Right lobe of liver (tissue), 6 donors: Measurements from ENCODE around the gene SLC13A5. TPM values are rescaled to one million over a fixed set of nuclear protein-coding genes. Genes with fewer than 3 reads are reported as not detected.

Source experiments
- ATAC-seq, 4 donors: fragments of 200-7000 bp; cut with Tn5 transposase; one replicate each; pipeline ENCODE4 v1.9.1; 2020; ENCODE audit warnings: mild to moderate bottlenecking in 4 of 4, moderate library complexity in 4 of 4
- DNase-seq, 3 donors: peaks; one replicate each; pipeline ENCODE4 v3.0.0-alpha.2; 2020
- H3K27ac ChIP-seq, 3 donors: fragments of 200-600 bp; one replicate each; pipeline ENCODE4 v1.8.0; 2022
- H3K27me3 ChIP-seq, 2 donors: fragments of 200-600 bp; one replicate each; pipeline ENCODE4 v1.8.0; 2022
- H3K36me3 ChIP-seq, 4 donors: fragments of 200-600 bp; sonication (generic) in 1 of 4; one replicate each; pipeline versions ENCODE4 v1.5.1 to v1.8.0; 2017 to 2022; ENCODE audit warnings: control low read depth in 1 of 4
- H3K4me1 ChIP-seq, 4 donors: fragments of 200-600 bp; sonication (generic) in 1 of 4; one replicate each; pipeline versions ENCODE4 v1.5.1 to v1.8.0; 2017 to 2022; ENCODE audit warnings: control low read depth in 1 of 4
- H3K4me3 ChIP-seq, 3 donors: fragments of 200-600 bp; one replicate each; pipeline ENCODE4 v1.8.0; 2022
- H3K9me3 ChIP-seq, 4 donors: fragments of 200-600 bp; sonication (generic) in 1 of 4; one replicate each; pipeline versions ENCODE4 v1.5.1 to v1.8.0; 2017 to 2022; ENCODE audit warnings: control low read depth in 1 of 4
- POLR2A ChIP-seq: fragments of 450-650 bp; IDR thresholded peaks from one replicate; pipeline ENCODE4 v1.6.1; 2017; ENCODE audit warnings: antibody characterized with exemption, mild to moderate bottlenecking
- WGBS: methylation state at CpG from one replicate; pipeline ENCODE4 v1.1.6; 2018; ENCODE audit warnings: low coverage, low lambda C conversion rate; ENCODE audit not compliant: insufficient coverage; ENCODE audit errors: missing lambda C conversion rate; 5-methylcytosine and 5-hydroxymethylcytosine counted together
- intact Hi-C, 2 donors: fragments of 100-400 bp; cut with DNase I; formaldehyde crosslinking; loops; one replicate each; pipeline versions ENCODE4 v1.11.2 to v1.14.1; 2022
- total RNA-seq, 6 experiments: library from RNA; depleted of rRNA in 2 of 6; stranded (reverse); fragments of >200 nt in 2 of 6; fragmentation: NEBNext Ultra II Directional in 3 of 6; extraction: Animal tissue kit (Norgen Biotek cat#: 25700) in 3 of 6; gene quantifications; one replicate each; pipeline versions ENCODE4 v1.1.0 to v1.2.4, GENCODE V29; 2016 to 2023
- TF ChIP-seq, protein P1 (sequence below), 4 donors: fragments of 200-600 bp in 3 of 4; fragments of 450-650 bp in 1 of 4; IDR thresholded peaks; one replicate each; pipeline versions ENCODE4 v1.5.1 to v1.8.0; 2016 to 2022; ENCODE audit warnings: antibody characterized with exemption in 4 of 4, mild to moderate bottlenecking in 2 of 4
- donor health status: DM: no; HTN: yes; CAD: no.
- donor health status: DM: no; HTN: no; CAD: no.
- donor health status: DM: no; HTN: no; CAD: no.
- donor health status: DM: no; HTN: yes; CAD: no.
- donor health status: DM: no; HTN: yes; CAD: no.

Gene SLC13A5
- total RNA-seq, 6 experiments from 2014 or later: 142 to 383 (median 264) TPM

DNA sequence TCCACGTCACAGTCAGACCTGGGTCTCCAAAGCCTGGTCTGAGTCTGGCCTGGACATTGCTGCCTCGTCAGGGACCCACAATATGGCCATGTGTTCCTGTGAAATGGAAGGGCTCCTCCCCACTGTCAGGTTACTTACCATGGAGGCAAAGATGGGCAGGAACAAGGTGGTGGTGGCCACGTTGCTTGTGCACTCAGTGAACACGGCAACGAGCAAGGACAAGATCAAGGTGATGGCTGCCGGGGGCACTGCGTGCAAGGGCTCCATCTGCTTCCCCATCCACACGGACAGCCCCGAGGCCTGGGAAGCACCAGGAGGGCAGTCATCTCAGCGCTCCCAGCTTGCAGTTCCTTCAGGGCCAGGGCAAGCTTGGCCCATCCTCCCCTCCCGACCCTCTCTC is 22.5 kb downstream of the SLC13A5 start:
- TF ChIP-seq POLR2A: no peak
- TF ChIP-seq, protein P1, sequence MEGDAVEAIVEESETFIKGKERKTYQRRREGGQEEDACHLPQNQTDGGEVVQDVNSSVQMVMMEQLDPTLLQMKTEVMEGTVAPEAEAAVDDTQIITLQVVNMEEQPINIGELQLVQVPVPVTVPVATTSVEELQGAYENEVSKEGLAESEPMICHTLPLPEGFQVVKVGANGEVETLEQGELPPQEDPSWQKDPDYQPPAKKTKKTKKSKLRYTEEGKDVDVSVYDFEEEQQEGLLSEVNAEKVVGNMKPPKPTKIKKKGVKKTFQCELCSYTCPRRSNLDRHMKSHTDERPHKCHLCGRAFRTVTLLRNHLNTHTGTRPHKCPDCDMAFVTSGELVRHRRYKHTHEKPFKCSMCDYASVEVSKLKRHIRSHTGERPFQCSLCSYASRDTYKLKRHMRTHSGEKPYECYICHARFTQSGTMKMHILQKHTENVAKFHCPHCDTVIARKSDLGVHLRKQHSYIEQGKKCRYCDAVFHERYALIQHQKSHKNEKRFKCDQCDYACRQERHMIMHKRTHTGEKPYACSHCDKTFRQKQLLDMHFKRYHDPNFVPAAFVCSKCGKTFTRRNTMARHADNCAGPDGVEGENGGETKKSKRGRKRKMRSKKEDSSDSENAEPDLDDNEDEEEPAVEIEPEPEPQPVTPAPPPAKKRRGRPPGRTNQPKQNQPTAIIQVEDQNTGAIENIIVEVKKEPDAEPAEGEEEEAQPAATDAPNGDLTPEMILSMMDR (IDR thresholded peaks at IDR 0.05): no peak
- no CpG with 5 or more reads among the region's 11 CpGs for WGBS
- Histone ChIP-seq H3K27ac (no peak overlapping the region), H3K36me3 (peaks cover 0 to 75% (median 30%) of the 10 kb centered on the region in 4 donors), H3K27me3 (no peaks in the 10 kb centered on the region), H3K9me3 (no peaks in the 10 kb centered on the region), H3K4me1 (peaks cover 0 to 39% (median 4%) of the 10 kb centered on the region in 4 donors), H3K4me3 (no peak overlapping the region)
- DNase-seq (peak in 1 of 3 donors; percentile 40), ATAC-seq (peak in 3 of 4 donors; percentile 4 to 26 (median 6))
- intact Hi-C loops: no loop called here

DNA sequence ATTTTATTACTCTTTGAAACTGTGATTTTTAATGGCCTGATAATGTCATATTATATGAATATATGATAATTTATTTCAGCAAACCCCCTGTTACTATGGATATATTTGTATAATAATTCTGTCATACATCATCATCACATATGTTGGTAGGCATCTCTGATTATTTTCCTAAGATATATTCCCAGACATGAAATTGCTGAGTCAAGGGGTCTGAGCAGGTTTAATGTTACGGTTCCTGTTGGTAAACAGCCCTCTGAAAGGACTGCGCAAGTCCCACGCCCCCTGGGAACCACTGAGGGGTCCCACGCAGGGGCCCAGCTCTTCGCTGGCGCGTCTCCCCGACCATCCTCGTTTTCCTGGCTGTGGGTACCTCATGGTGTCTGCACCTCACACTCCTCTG is 24.2 kb downstream of the SLC13A5 start:
- no peak overlapping the region for H3K4me3 ChIP-seq
- no peaks in the 10 kb centered on the region for H3K9me3 ChIP-seq
- ATAC-seq (no peak), DNase-seq (peak in 1 of 3 donors; percentile 31)
- peaks cover 0 to 58% (median 20%) of the 10 kb centered on the region in 4 donors for H3K36me3 ChIP-seq
- H3K4me1 ChIP-seq: peaks cover 0 to 55% (median 7%) of the 10 kb centered on the region in 4 donors
- no peak overlapping the region for H3K27ac ChIP-seq
- TF ChIP-seq, protein P1 (IDR thresholded peaks at IDR 0.05): no peak
- TF ChIP-seq POLR2A: no peak
- H3K27me3 ChIP-seq: no peaks in the 10 kb centered on the region
- intact Hi-C loops: no loop called here
- 96% methylated on average over 9 of the region's 9 CpGs for WGBS

DNA sequence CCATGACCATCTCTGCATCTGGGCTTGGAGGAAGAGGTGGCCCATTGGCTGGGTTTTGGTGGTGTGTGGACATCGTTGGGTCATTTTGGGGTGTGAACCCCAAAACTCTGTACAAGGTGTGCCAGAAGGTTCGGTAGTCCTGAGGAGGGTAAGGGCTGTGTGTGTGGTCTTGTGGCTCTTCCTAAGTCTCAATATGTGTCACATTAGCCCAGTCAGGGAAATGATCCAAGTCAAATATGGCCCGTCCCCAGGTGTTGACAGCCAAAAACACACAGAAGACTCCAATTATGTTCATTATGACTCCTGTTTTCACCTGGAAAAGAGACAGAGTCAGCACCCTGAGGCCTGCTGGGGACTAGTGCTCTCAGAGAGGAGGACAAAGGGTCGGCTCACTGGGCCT is 27.1 kb downstream of the SLC13A5 start:
- peaks cover 0 to 31% (median 7%) of the 10 kb centered on the region in 4 donors for H3K36me3 ChIP-seq
- no peak overlapping the region for H3K4me3 ChIP-seq
- intact Hi-C loops: no loop called here
- WGBS: 50% methylated on average over 2 of the region's 4 CpGs
- ATAC-seq (peak; percentile 3 to 31 (median 18)), DNase-seq (no peak)
- TF ChIP-seq, protein P1 (IDR thresholded peaks at IDR 0.05): no peak
- TF ChIP-seq POLR2A: no peak
- H3K27me3 ChIP-seq: no peaks in the 10 kb centered on the region
- peaks cover 0 to 77% (median 11%) of the 10 kb centered on the region in 4 donors for H3K4me1 ChIP-seq
- peak overlapping the region in 1 of 3 donors; percentile 40 for H3K27ac ChIP-seq
- no peaks in the 10 kb centered on the region for H3K9me3 ChIP-seq

DNA sequence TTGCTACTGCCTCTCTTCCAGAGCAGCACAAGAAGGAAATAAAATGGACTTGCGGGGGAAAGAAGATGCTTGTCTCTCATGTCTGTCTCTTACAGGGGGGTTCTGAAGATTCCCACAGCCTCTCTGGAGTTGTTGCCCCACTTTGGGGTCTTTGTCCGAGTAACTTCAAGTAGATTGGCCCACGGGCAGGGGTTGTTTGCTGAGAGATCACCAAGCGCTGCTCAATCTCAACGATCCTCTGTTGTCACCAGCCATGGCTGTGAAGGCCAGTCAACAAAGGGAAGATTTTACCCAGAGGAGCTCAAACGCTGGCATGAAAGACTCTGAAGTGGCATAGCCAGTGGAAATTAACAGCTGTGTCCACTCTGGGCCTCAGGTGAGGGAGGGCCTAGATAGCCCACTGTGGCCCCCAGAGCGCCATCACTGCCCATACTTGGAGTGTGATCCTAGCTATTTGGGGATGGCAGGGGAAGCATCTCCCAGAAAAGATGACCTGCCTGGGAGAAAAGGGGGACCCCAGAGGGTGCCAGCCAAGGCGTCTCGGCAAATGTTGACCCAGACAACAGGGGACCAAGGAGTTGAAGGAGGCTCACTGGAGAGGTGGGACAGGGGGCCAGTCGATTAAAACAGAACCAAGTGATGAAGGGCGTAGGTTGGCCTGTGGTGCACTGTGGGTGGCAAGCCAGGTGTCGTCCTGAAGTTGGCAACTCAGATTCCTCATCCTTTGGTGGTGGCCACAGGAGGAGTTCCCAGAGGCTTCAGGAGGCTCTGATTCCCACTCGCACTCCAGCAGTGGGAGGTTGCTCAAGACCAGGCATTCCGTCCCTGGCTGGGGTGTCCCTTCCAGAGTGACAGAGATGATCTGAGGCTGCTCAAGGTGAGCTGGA is 28.0 kb downstream of the SLC13A5 start:
- TF ChIP-seq, protein P1 (IDR thresholded peaks at IDR 0.05): no peak
- TF ChIP-seq POLR2A: no peak
- Histone ChIP-seq H3K4me3 (no peak overlapping the region), H3K27me3 (no peaks in the 10 kb centered on the region), H3K9me3 (no peaks in the 10 kb centered on the region), H3K4me1 (peaks cover 0 to 77% (median 11%) of the 10 kb centered on the region in 4 donors), H3K36me3 (peaks cover 0 to 22% (median 2%) of the 10 kb centered on the region in 4 donors), H3K27ac (peak overlapping the region in 1 of 3 donors; percentile 40)
- DNase-seq (peak in 1 of 3 donors; percentile 52), ATAC-seq (peak; percentile 0 to 16 (median 8))
- WGBS: 75% methylated on average over 12 of the region's 14 CpGs
- intact Hi-C loops: no loop called here
